NOMO-1 (cell line): Measurements from ENCODE around the gene DGKI.

Experiments
- DNase-seq, 2 experiments: peaks; one replicate each; lab custom pipeline; 2025; ENCODE audit not compliant: unreplicated experiment in 2 of 2; lab: John Stamatoyannopoulos, UW

The DGKI gene

GRCh38 chr7:137564677-137565076 is 282.1 kb downstream of the DGKI start:
- no peak for DNase-seq

GRCh38 chr7:137563981-137564380 is 282.8 kb downstream of the DGKI start:
- DNase-seq = no peak

- DNase-seq = no peak
Measured at GRCh38 chr7:137547485-137547884, 299.3 kb downstream of the DGKI start.

- DNase-seq = no peak
Measured at GRCh38 chr7:137546671-137547070, 300.1 kb downstream of the DGKI start.

- DNase-seq = no peak
Measured at GRCh38 chr7:137546009-137546408, 300.8 kb downstream of the DGKI start.

GRCh38 chr7:137545059-137545716 is 301.6 kb downstream of the DGKI start:
- DNase-seq = no peak

- DNase-seq = no peak
Measured at GRCh38 chr7:137544453-137545058, 302.2 kb downstream of the DGKI start.

GRCh38 chr7:137539111-137539715 is 307.6 kb downstream of the DGKI start:
- DNase-seq = no peak

GRCh38 chr7:137538361-137538762 is 308.4 kb downstream of the DGKI start:
- DNase-seq = no peak

GRCh38 chr7:137535579-137535978 is 311.2 kb downstream of the DGKI start:
- no peak for DNase-seq

GRCh38 chr7:137531671-137532070 is 315.1 kb downstream of the DGKI start:
- no peak for DNase-seq

- no peak for DNase-seq
Measured at GRCh38 chr7:137527634-137528033, 319.1 kb downstream of the DGKI start.

- no peak for DNase-seq
Measured at GRCh38 chr7:137523171-137523570, 323.6 kb downstream of the DGKI start.

GRCh38 chr7:137521451-137521850 is 325.3 kb downstream of the DGKI start:
- DNase-seq = no peak

- no peak for DNase-seq
Measured at GRCh38 chr7:137519947-137520346, 326.8 kb downstream of the DGKI start.

GRCh38 chr7:137519181-137519691 is 327.5 kb downstream of the DGKI start:
- no peak for DNase-seq

- no peak for DNase-seq
Measured at GRCh38 chr7:137513091-137513490, 333.7 kb downstream of the DGKI start.

GRCh38 chr7:137507096-137507495 is 339.7 kb downstream of the DGKI start:
- DNase-seq = no peak

- DNase-seq = no peak
Measured at GRCh38 chr7:137506031-137506430, 340.7 kb downstream of the DGKI start.

GRCh38 chr7:137501562-137501961 is 345.2 kb downstream of the DGKI start:
- no peak for DNase-seq

- no peak for DNase-seq
Measured at GRCh38 chr7:137492889-137493288, 353.9 kb downstream of the DGKI start.

GRCh38 chr7:137489880-137490279 is 356.9 kb downstream of the DGKI start:
- DNase-seq = no peak
